HepG2 (cell line): ENCODE data around the gene CFI. TPM values are rescaled to one million over a fixed set of nuclear protein-coding genes. Genes with fewer than 3 reads are reported as not detected.

Experiments used
- FOXC1 ChIP-seq: sonication (generic); formaldehyde crosslinking; IDR thresholded peaks from 2 replicates; pipeline ENCODE4 v1.8.0; 2022; ENCODE audit warnings: mild to moderate bottlenecking, missing genetic modification reagents, borderline replicate concordance
- IRX3 ChIP-seq: sonication (generic); formaldehyde crosslinking; IDR thresholded peaks from 2 replicates; pipeline ENCODE4 v1.8.1; 2023; ENCODE audit warnings: mild to moderate bottlenecking, low read depth, missing genetic modification reagents, borderline replicate concordance
- NCOR1 ChIP-seq: fragments of 200-600 bp; sonication (generic); IDR thresholded peaks from 2 replicates; pipeline ENCODE4 v1.7.0; 2017; ENCODE audit warnings: antibody characterized with exemption, low read length, borderline replicate concordance
- ZBTB42 ChIP-seq: sonication (generic); formaldehyde crosslinking; IDR thresholded peaks from 2 replicates; pipeline ENCODE4 v1.5.0; 2020; ENCODE audit warnings: mild to moderate bottlenecking, missing genetic modification reagents
- ZNF230 ChIP-seq: sonication (generic); formaldehyde crosslinking; IDR thresholded peaks from 2 replicates; pipeline ENCODE4 v1.4.0; 2020; ENCODE audit warnings: mild to moderate bottlenecking, missing genetic modification reagents
- ZNF30 ChIP-seq: sonication (generic); formaldehyde crosslinking; IDR thresholded peaks from 2 replicates; pipeline ENCODE4 v1.5.0; 2020; ENCODE audit warnings: mild to moderate bottlenecking, missing genetic modification reagents
- ZNF563 ChIP-seq: sonication (generic); formaldehyde crosslinking; IDR thresholded peaks from 2 replicates; pipeline ENCODE4 v1.8.0; 2022; ENCODE audit warnings: mild to moderate bottlenecking, moderate library complexity, missing genetic modification reagents
- ZNF780A ChIP-seq: sonication (generic); formaldehyde crosslinking; IDR thresholded peaks from 2 replicates; pipeline ENCODE4 v1.8.0; 2022; ENCODE audit warnings: mild to moderate bottlenecking, missing genetic modification reagents, moderate library complexity
- polyA plus RNA-seq, 8 experiments: library from polyadenylated mRNA; depleted of rRNA in 3 of 8; stranded (reverse) in 7 of 8; unstranded in 1 of 8; fragments of >200 nt; fragmentation: Illumina TruSeq in 4 of 8; extraction: Trizol in 4 of 8; gene quantifications; 2 replicates each; pipeline versions ENCODE4 v1.2.1 to v1.2.3, GENCODE V29; 2011 to 2016; ENCODE audit warnings: low read depth in 4 of 8, missing spikeins in 1 of 8, mixed read lengths in 1 of 8; ENCODE audit not compliant: insufficient read depth in 1 of 8
- total RNA-seq, 5 experiments: library from RNA; depleted of rRNA; stranded (reverse); fragments of >200 nt; fragmentation: Illumina TruSeq; extraction: Trizol; gene quantifications; 2 replicates each; pipeline ENCODE4 v1.2.3, GENCODE V29; 2016; ENCODE audit warnings: low read depth in 1 of 5
- TF ChIP-seq, protein P1 (sequence below), 2 experiments: sonication (generic) in 1 of 2; formaldehyde crosslinking in 1 of 2; IDR thresholded peaks; 2 replicates each; pipeline versions ENCODE4 v1.5.1 to v1.6.1; 2011 to 2020; ENCODE audit warnings: borderline replicate concordance in 1 of 2, low read depth in 1 of 2, low read length in 1 of 2, mild to moderate bottlenecking in 1 of 2, missing genetic modification reagents in 1 of 2, moderate library complexity in 1 of 2
- TF ChIP-seq, protein P2 (sequence below): sonication (generic); formaldehyde crosslinking; IDR thresholded peaks from 2 replicates; pipeline ENCODE4 v1.5.1; 2020; ENCODE audit warnings: missing genetic modification reagents, mild to moderate bottlenecking, borderline replicate concordance
- TF ChIP-seq, protein P3 (sequence below): sonication (generic); formaldehyde crosslinking; IDR thresholded peaks from 2 replicates; pipeline ENCODE4 v1.4.0; 2020; ENCODE audit warnings: missing genetic modification reagents, borderline replicate concordance
- TF ChIP-seq, protein P4 (sequence below): sonication (generic); formaldehyde crosslinking; IDR thresholded peaks from 2 replicates; pipeline ENCODE4 v1.8.0; 2022; ENCODE audit warnings: mild to moderate bottlenecking, missing genetic modification reagents, moderate library complexity
- TF ChIP-seq, protein P5 (sequence below): sonication (generic); formaldehyde crosslinking; IDR thresholded peaks from 2 replicates; pipeline ENCODE4 v1.5.0; 2020; ENCODE audit warnings: mild to moderate bottlenecking, missing genetic modification reagents, borderline replicate concordance

CFI gene
- total and polyA plus RNA-seq, 2 of the 13 experiments (the other 11 are each of a cell fraction or from before 2014, with no cell fraction given): 284 to 337 TPM

DNA sequence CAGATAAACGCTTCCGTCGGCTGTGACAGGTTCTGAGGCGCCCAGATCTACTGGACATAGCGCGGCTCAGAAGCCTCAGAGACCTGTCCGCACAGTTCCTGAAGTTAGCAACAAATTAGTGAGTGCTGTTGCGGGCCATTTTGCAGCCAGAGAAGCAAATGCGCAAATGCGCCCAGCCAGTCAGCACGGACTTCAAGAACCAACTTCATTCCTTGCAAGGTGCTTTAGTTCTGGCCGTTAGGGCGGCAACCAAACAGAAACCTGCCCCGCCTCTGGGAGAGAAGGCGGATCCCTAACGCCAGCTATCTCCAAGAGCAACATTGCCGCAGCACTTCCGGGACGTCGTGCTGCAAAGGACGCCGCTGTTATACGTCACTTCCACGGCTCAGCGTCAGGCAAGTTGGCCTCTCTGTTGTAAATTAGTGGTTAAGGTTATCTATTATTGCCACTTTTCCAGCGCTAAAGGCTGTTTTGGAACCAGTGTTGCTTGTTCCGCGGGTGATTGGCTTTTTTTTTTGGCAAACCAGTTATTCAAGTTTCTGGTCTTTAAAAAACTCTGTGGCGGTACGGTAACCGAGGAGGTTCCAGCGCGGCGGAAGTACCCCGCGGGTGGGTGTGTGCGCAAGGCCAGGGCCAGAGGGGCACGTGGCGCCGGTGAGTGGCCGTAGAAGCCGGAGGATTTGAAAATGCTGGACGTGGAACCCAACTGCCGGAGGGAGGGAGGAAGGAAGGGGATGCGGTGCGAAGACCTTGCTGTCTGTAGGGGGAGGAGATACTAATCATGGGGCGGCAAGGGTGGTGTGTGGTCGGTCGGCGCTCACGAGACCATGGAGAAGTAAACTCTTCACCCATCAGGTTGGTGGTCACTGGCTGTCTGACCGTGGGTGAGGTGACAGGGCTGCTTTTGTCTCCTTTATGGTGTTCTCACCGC, 13.6 kb upstream of the CFI start, which contains the start of gene GAR1 (continued):
- TF ChIP-seq, protein P1, sequence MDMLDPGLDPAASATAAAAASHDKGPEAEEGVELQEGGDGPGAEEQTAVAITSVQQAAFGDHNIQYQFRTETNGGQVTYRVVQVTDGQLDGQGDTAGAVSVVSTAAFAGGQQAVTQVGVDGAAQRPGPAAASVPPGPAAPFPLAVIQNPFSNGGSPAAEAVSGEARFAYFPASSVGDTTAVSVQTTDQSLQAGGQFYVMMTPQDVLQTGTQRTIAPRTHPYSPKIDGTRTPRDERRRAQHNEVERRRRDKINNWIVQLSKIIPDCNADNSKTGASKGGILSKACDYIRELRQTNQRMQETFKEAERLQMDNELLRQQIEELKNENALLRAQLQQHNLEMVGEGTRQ (IDR thresholded peaks at IDR 0.05; ENCODE audit: low read depth, low read length): no peak
- TF ChIP-seq, protein P1 (CRISPR knock-in tag; IDR thresholded peaks at IDR 0.05; ENCODE audit: borderline replicate concordance): peak; percentile 75
- TF ChIP-seq, protein P2, sequence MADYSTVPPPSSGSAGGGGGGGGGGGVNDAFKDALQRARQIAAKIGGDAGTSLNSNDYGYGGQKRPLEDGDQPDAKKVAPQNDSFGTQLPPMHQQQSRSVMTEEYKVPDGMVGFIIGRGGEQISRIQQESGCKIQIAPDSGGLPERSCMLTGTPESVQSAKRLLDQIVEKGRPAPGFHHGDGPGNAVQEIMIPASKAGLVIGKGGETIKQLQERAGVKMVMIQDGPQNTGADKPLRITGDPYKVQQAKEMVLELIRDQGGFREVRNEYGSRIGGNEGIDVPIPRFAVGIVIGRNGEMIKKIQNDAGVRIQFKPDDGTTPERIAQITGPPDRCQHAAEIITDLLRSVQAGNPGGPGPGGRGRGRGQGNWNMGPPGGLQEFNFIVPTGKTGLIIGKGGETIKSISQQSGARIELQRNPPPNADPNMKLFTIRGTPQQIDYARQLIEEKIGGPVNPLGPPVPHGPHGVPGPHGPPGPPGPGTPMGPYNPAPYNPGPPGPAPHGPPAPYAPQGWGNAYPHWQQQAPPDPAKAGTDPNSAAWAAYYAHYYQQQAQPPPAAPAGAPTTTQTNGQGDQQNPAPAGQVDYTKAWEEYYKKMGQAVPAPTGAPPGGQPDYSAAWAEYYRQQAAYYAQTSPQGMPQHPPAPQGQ: 0 out of 2 replicates have a peak, but pooled peaks have one; percentile 74
- TF ChIP-seq ZNF30: no peak
- TF ChIP-seq IRX3 (CRISPR knock-in tag): no peak
- TF ChIP-seq, protein P3, sequence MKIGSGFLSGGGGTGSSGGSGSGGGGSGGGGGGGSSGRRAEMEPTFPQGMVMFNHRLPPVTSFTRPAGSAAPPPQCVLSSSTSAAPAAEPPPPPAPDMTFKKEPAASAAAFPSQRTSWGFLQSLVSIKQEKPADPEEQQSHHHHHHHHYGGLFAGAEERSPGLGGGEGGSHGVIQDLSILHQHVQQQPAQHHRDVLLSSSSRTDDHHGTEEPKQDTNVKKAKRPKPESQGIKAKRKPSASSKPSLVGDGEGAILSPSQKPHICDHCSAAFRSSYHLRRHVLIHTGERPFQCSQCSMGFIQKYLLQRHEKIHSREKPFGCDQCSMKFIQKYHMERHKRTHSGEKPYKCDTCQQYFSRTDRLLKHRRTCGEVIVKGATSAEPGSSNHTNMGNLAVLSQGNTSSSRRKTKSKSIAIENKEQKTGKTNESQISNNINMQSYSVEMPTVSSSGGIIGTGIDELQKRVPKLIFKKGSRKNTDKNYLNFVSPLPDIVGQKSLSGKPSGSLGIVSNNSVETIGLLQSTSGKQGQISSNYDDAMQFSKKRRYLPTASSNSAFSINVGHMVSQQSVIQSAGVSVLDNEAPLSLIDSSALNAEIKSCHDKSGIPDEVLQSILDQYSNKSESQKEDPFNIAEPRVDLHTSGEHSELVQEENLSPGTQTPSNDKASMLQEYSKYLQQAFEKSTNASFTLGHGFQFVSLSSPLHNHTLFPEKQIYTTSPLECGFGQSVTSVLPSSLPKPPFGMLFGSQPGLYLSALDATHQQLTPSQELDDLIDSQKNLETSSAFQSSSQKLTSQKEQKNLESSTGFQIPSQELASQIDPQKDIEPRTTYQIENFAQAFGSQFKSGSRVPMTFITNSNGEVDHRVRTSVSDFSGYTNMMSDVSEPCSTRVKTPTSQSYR (CRISPR knock-in tag): 0 out of 2 replicates have a peak, but pooled peaks have one; percentile 17
- TF ChIP-seq ZBTB42: no peak
- TF ChIP-seq, protein P4, sequence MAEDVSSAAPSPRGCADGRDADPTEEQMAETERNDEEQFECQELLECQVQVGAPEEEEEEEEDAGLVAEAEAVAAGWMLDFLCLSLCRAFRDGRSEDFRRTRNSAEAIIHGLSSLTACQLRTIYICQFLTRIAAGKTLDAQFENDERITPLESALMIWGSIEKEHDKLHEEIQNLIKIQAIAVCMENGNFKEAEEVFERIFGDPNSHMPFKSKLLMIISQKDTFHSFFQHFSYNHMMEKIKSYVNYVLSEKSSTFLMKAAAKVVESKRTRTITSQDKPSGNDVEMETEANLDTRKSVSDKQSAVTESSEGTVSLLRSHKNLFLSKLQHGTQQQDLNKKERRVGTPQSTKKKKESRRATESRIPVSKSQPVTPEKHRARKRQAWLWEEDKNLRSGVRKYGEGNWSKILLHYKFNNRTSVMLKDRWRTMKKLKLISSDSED: no peak
- peak; percentile 49; the same call in 1 of the 2 replicates for TF ChIP-seq NCOR1
- TF ChIP-seq ZNF563 (CRISPR knock-in tag): peak; percentile 62; the same call in 1 of the 2 replicates
- TF ChIP-seq ZNF780A (CRISPR knock-in tag): no peak
- peak; percentile 10; the same call in 1 of the 2 replicates for TF ChIP-seq FOXC1 (CRISPR knock-in tag)
- TF ChIP-seq ZNF230 (CRISPR knock-in tag): no peak
- TF ChIP-seq, protein P5, sequence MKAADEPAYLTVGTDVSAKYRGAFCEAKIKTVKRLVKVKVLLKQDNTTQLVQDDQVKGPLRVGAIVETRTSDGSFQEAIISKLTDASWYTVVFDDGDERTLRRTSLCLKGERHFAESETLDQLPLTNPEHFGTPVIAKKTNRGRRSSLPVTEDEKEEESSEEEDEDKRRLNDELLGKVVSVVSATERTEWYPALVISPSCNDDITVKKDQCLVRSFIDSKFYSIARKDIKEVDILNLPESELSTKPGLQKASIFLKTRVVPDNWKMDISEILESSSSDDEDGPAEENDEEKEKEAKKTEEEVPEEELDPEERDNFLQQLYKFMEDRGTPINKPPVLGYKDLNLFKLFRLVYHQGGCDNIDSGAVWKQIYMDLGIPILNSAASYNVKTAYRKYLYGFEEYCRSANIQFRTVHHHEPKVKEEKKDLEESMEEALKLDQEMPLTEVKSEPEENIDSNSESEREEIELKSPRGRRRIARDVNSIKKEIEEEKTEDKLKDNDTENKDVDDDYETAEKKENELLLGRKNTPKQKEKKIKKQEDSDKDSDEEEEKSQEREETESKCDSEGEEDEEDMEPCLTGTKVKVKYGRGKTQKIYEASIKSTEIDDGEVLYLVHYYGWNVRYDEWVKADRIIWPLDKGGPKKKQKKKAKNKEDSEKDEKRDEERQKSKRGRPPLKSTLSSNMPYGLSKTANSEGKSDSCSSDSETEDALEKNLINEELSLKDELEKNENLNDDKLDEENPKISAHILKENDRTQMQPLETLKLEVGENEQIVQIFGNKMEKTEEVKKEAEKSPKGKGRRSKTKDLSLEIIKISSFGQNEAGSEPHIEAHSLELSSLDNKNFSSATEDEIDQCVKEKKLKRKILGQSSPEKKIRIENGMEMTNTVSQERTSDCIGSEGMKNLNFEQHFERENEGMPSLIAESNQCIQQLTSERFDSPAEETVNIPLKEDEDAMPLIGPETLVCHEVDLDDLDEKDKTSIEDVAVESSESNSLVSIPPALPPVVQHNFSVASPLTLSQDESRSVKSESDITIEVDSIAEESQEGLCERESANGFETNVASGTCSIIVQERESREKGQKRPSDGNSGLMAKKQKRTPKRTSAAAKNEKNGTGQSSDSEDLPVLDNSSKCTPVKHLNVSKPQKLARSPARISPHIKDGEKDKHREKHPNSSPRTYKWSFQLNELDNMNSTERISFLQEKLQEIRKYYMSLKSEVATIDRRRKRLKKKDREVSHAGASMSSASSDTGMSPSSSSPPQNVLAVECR: peak; percentile 97
